Neuronal stem cell (in vitro differentiated cells): Measurements from ENCODE around the gene ZFR2.

Source experiments
- DNase-seq: peaks from one replicate; pipeline ENCODE4 v3.0.0-alpha.2; 2013; ENCODE audit warnings: low spot score
- H2AFZ ChIP-seq: one replicate; pipeline ENCODE4 v1.6.1; 2013; ENCODE audit warnings: mild to moderate bottlenecking, low read length, inconsistent platforms
- H2AK5ac ChIP-seq: 2 replicates; pipeline ENCODE4 v1.6.1; 2013; ENCODE audit warnings: low read depth, mild to moderate bottlenecking, inconsistent platforms, low read length, moderate library complexity, mixed read lengths
- H2BK120ac ChIP-seq: 2 replicates; pipeline ENCODE4 v1.6.1; 2013; ENCODE audit warnings: low read depth, mild to moderate bottlenecking, inconsistent platforms, low read length, moderate library complexity, mixed read lengths
- H2BK12ac ChIP-seq: one replicate; pipeline ENCODE4 v1.6.1; 2013; ENCODE audit warnings: low read length, inconsistent platforms
- H2BK15ac ChIP-seq: 2 replicates; pipeline ENCODE4 v1.6.1; 2013; ENCODE audit warnings: mild to moderate bottlenecking, low read length, inconsistent platforms, mixed read lengths
- H2BK5ac ChIP-seq: one replicate; pipeline ENCODE4 v1.6.1; 2013; ENCODE audit warnings: inconsistent platforms, mild to moderate bottlenecking, low read length, moderate library complexity
- H3K14ac ChIP-seq: one replicate; pipeline ENCODE4 v1.6.1; 2013; ENCODE audit warnings: low read length, inconsistent platforms
- H3K18ac ChIP-seq: 2 replicates; pipeline ENCODE4 v1.6.1; 2013; ENCODE audit warnings: low read length, inconsistent platforms
- H3K23ac ChIP-seq: 2 replicates; pipeline ENCODE4 v1.6.1; 2013; ENCODE audit warnings: low read depth, mild to moderate bottlenecking, mixed read lengths, low read length, inconsistent platforms; ENCODE audit not compliant: poor library complexity
- H3K27ac ChIP-seq: replicated peaks from 3 replicates; pipeline ENCODE4 v1.5.1; 2013; ENCODE audit warnings: low read length, inconsistent platforms
- H3K27me3 ChIP-seq, 3 experiments: 2 replicates each; pipeline ENCODE4 v1.6.1; 2013; ENCODE audit warnings: low read length in 3 of 3, mild to moderate bottlenecking in 2 of 3, inconsistent platforms in 1 of 3, low read depth in 1 of 3, mixed read lengths in 1 of 3, moderate library complexity in 1 of 3; ENCODE audit not compliant: control insufficient read depth in 3 of 3, insufficient read depth in 3 of 3
- H3K36me3 ChIP-seq, 2 donors: replicated peaks in 1 of 2; 2 replicates each; pipeline ENCODE4 v1.6.1; 2013; ENCODE audit warnings: low read length in 2 of 2; ENCODE audit not compliant: control insufficient read depth in 2 of 2, insufficient read depth in 2 of 2
- H3K4ac ChIP-seq: 2 replicates; pipeline ENCODE4 v1.6.1; 2013; ENCODE audit warnings: inconsistent platforms, mild to moderate bottlenecking, low read length, moderate library complexity
- H3K4me1 ChIP-seq, 2 donors: 1 replicate in 1 of 2; 2 replicates in 1 of 2; pipeline ENCODE4 v1.6.1; 2013; ENCODE audit warnings: low read length in 2 of 2, low read depth in 1 of 2; ENCODE audit not compliant: control insufficient read depth in 2 of 2, insufficient read depth in 1 of 2
- H3K4me2 ChIP-seq: one replicate; pipeline ENCODE4 v1.6.1; 2013; ENCODE audit warnings: mild to moderate bottlenecking, low read length, inconsistent platforms; ENCODE audit not compliant: insufficient read depth, poor library complexity, severe bottlenecking
- H3K4me3 ChIP-seq, 2 donors: 2 replicates each; pipeline ENCODE4 v1.5.1; 2013; ENCODE audit warnings: low read length in 2 of 2, mild to moderate bottlenecking in 2 of 2, inconsistent platforms in 1 of 2, moderate library complexity in 1 of 2
- H3K79me1 ChIP-seq: one replicate; pipeline ENCODE4 v1.6.1; 2013; ENCODE audit warnings: low read depth, mild to moderate bottlenecking, inconsistent platforms, low read length, moderate library complexity
- H3K9ac ChIP-seq: one replicate; pipeline ENCODE4 v1.6.1; 2013; ENCODE audit warnings: mild to moderate bottlenecking, low read depth, low read length, inconsistent platforms; ENCODE audit not compliant: poor library complexity
- H3K9me3 ChIP-seq, 2 donors: replicated peaks in 1 of 2; 2 replicates each; pipeline versions ENCODE3 to v1.6.1; 2013; ENCODE audit warnings: low read length in 2 of 2, mild to moderate bottlenecking in 2 of 2, inconsistent platforms in 1 of 2, low read depth in 1 of 2, mixed read lengths in 1 of 2, moderate library complexity in 1 of 2; ENCODE audit not compliant: control insufficient read depth in 2 of 2, insufficient read depth in 1 of 2
- H4K8ac ChIP-seq: one replicate; pipeline ENCODE4 v1.6.1; 2013; ENCODE audit warnings: low read depth, mild to moderate bottlenecking, inconsistent platforms, low read length, moderate library complexity
- H4K91ac ChIP-seq: one replicate; pipeline ENCODE4 v1.6.1; 2013; ENCODE audit warnings: low read length, low read depth, mild to moderate bottlenecking, inconsistent platforms; ENCODE audit not compliant: poor library complexity
- WGBS, 2 donors: extraction: QIAGEN DNeasy Blood & Tissue Kit; methylation state at CpG; one replicate each; pipeline ENCODE4 v1.1.7; 2013; ENCODE audit warnings: missing lambda C conversion rate in 2 of 2, mixed read lengths in 1 of 2; ENCODE audit not compliant: insufficient read length in 2 of 2, insufficient replicate concordance in 1 of 2; ENCODE audit errors: extremely low coverage in 2 of 2; 5-methylcytosine and 5-hydroxymethylcytosine counted together

ZFR2 gene

DNA sequence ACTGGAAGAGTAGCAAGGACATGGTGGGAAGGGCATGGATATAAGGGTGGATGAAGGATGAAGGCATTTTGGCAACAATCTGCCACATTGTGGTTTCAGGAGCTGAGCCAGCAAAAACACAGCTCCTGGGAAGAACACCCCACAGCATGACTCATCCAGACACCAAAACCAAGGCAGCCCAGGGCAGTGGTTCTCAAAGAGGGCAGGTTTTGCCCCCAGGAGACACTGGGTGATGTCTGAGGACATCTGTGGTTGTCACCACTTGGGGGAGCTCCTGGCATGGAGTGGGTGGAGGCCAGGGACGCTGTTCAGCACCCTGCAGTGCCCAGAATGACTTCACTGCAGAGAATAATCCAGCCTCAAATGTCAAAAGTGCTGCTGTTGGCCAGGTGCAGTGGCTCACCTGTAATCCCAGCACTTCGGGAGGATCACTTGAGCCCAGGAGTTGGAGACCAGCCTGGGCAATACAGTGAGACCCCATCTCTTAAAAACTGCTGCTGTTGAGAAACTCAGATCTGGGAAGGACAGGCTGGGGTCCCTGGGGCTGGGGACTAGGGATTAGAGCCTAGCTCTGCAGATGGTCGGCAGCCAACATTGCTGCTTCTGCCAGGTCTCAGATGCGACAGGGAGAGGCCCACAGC, 16.1 kb downstream of the ZFR2 start:
- Histone ChIP-seq H4K91ac (no peak overlapping the region), H3K79me1 (no peaks in the 10 kb centered on the region), H3K14ac (no peak overlapping the region), H2BK15ac (no peak overlapping the region), H2BK120ac (no peak overlapping the region), H4K8ac (no peak overlapping the region), H3K27ac (no peak overlapping the region), H3K9me3 (peaks cover 6 to 24% of the 10 kb centered on the region in 2 donors), H3K4ac (no peak overlapping the region), H3K27me3 (no peaks in the 10 kb centered on the region), H3K9ac (no peak overlapping the region), H3K18ac (no peak overlapping the region), H2AFZ (no peak overlapping the region), H2BK12ac (no peak overlapping the region), H2AK5ac (no peak overlapping the region), H3K36me3 (peaks cover 4 to 7% of the 10 kb centered on the region in 2 donors), H2BK5ac (no peak overlapping the region), H3K4me3 (no peak overlapping the region), H3K23ac (no peak overlapping the region), H3K4me1 (no peaks in the 10 kb centered on the region), H3K4me2 (no peak overlapping the region)
- DNase-seq, result no peak
- no CpG with 5 or more reads among the region's 4 CpGs for WGBS, 2 donors

DNA sequence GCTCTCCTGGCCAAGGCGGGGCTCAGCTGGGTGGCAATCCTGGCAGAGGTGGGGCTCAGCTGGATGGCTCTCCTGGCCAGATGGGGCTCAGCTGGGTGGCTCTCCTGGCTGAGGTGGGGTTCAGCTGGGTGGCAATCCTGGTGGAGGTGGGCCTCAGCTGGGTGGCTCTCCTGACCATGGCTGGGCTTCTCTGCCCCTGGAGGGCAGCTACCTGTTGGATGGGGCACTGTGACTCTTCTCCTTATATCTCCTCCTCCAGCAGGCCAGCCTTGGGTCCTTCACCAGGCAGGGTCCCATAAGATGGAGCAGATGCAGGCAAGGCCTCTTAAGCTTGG, 16.7 kb downstream of the ZFR2 start:
- Histone ChIP-seq H3K4me3 (no peak overlapping the region), H3K4me1 (no peaks in the 10 kb centered on the region), H3K9ac (no peak overlapping the region), H2BK5ac (no peak overlapping the region), H2BK120ac (no peak overlapping the region), H2AK5ac (no peak overlapping the region), H3K79me1 (no peaks in the 10 kb centered on the region), H2BK12ac (no peak overlapping the region), H3K14ac (no peak overlapping the region), H2BK15ac (no peak overlapping the region), H4K91ac (no peak overlapping the region), H3K4ac (no peak overlapping the region), H3K4me2 (no peak overlapping the region), H3K27me3 (no peaks in the 10 kb centered on the region), H3K9me3 (peaks cover 6 to 24% of the 10 kb centered on the region in 2 donors), H4K8ac (no peak overlapping the region), H3K36me3 (peaks cover 4 to 7% of the 10 kb centered on the region in 2 donors), H3K18ac (no peak overlapping the region), H3K23ac (no peak overlapping the region), H3K27ac (no peak overlapping the region), H2AFZ (no peak overlapping the region)
- no CpG with 5 or more reads among the region's 1 CpG for WGBS, 2 donors
- DNase-seq, result no peak

DNA sequence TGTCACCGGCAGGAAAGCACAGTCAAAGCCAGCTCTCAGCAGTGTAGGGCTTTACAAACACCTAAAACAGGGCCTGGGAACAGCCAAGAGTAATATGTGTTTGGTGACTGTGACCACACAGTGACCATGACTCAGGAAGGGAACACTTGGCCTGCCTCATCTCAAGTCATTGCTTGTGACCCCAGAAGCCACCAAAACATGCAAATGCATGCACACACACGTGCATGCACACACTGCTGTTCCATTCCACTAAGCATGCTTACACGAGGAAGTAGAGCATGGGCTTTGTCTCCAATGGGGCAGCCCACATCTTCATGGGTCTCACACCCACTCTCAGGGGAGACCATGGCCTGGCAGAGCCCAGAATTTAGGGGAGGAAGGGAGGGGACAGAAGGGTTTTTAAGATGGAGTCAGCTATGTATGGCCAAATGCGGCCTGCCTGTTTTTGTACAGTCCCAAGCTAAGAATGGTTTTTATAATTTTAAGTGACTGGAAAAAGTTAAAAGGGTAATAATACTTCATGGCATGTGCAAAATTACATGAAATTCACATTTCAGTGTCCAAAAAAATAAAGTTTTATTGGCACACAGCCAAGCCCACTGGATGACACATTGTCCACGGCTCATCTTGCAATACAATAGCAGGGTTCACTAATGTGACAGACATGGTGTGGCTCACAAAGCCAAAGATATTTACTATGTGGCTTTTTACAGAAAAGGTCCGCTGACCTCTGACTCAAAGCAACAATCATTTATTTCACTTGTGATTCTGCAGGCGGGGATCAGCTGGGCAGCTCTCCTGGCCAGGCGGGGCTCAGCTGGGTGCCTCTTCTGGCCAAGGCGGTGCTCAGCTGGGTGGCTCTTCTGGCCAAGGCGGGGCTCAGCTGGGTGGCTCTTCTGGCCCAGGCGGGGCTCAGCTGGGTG, 17.3 kb downstream of the ZFR2 start:
- Histone ChIP-seq H4K8ac (no peak overlapping the region), H2BK15ac (no peak overlapping the region), H3K27ac (no peak overlapping the region), H3K4me2 (no peak overlapping the region), H3K4ac (no peak overlapping the region), H3K9ac (no peak overlapping the region), H2BK5ac (no peak overlapping the region), H3K23ac (no peak overlapping the region), H3K27me3 (no peaks in the 10 kb centered on the region), H4K91ac (no peak overlapping the region), H2BK120ac (no peak overlapping the region), H3K79me1 (no peaks in the 10 kb centered on the region), H2AK5ac (no peak overlapping the region), H3K18ac (no peak overlapping the region), H3K14ac (no peak overlapping the region), H3K9me3 (peaks cover 9 to 24% of the 10 kb centered on the region in 2 donors), H2AFZ (no peak overlapping the region), H3K4me1 (no peaks in the 10 kb centered on the region), H3K36me3 (peaks cover 4 to 7% of the 10 kb centered on the region in 2 donors), H3K4me3 (no peak overlapping the region), H2BK12ac (no peak overlapping the region)
- DNase-seq, result no peak
- WGBS, 2 donors, result no CpG with 5 or more reads among the region's 11 CpGs

DNA sequence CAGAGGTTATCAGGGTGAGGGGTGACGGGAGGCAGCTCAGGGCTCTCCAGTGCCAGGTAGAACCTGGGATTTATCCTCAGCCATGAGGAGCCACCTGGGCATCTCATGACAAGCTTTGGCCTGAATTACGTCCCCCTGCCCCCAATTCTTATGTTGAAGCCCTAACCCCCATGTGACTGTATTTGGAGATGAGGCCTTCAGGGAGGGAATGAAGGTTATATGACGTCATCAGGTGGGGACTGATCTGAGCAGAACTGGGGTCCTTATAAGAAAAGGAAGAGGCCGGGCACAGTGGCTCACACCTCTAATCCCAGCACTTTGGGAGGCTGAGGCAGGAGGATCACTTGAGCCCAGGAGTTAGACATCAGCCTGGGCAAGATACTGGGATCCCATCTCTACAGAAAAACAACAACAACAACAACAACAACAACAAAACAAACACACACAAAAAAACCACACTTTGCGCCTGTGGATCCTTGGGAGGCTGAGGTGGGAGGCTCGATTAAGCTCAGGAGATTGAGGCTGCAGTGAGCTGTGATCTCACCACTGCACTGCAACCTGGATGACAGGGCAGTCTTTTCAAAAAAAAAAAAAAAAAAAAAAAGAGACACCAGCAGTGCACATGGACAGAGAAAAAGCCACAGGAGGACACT, 18.4 kb downstream of the ZFR2 start:
- no CpG with 5 or more reads among the region's 6 CpGs for WGBS, 2 donors
- Histone ChIP-seq H3K9ac (no peak overlapping the region), H2BK15ac (no peak overlapping the region), H3K79me1 (no peaks in the 10 kb centered on the region), H2AK5ac (no peak overlapping the region), H3K14ac (no peak overlapping the region), H2BK12ac (no peak overlapping the region), H2BK120ac (no peak overlapping the region), H3K27ac (no peak overlapping the region), H3K9me3 (peaks cover 9 to 24% of the 10 kb centered on the region in 2 donors), H4K91ac (no peak overlapping the region), H3K4me3 (no peak overlapping the region), H3K36me3 (peaks cover 4 to 7% of the 10 kb centered on the region in 2 donors), H2AFZ (no peak overlapping the region), H3K4me1 (no peaks in the 10 kb centered on the region), H3K4me2 (no peak overlapping the region), H3K18ac (no peak overlapping the region), H3K4ac (no peak overlapping the region), H3K23ac (no peak overlapping the region), H3K27me3 (no peaks in the 10 kb centered on the region), H4K8ac (no peak overlapping the region), H2BK5ac (no peak overlapping the region)
- DNase-seq, result no peak
